ENCODE data around the gene FRG2B.
"Not testable (repeated sequence)": the region's sequence is repeated elsewhere in the genome, so short reads cannot be mapped to it uniquely, and the experiment has no call there.

The FRG2B gene

DNA sequence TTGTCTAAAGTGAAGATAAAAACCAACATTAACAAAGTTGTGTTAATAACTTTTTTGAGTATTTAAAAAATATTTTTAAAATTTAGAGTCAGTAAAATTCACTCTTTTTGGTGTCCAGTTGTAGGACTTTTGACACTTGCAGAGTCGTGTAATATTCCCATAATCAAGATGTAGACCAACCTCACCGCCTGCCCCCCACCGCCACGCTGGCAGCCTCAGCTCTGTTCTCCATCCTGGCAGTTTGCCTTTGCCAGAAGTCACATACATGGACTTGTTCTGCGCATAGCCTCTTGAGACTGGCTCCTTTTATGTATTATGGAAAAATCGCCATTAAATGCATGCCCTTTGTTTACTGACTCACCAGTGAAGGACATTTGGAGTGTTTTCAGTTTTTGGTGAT is 33.9 kb downstream of the FRG2B start:
- DNase-seq, result no peak

GRCh38 chr10:133590970-133591359 is 35.6 kb downstream of the FRG2B start:
- no peak for DNase-seq

DNA sequence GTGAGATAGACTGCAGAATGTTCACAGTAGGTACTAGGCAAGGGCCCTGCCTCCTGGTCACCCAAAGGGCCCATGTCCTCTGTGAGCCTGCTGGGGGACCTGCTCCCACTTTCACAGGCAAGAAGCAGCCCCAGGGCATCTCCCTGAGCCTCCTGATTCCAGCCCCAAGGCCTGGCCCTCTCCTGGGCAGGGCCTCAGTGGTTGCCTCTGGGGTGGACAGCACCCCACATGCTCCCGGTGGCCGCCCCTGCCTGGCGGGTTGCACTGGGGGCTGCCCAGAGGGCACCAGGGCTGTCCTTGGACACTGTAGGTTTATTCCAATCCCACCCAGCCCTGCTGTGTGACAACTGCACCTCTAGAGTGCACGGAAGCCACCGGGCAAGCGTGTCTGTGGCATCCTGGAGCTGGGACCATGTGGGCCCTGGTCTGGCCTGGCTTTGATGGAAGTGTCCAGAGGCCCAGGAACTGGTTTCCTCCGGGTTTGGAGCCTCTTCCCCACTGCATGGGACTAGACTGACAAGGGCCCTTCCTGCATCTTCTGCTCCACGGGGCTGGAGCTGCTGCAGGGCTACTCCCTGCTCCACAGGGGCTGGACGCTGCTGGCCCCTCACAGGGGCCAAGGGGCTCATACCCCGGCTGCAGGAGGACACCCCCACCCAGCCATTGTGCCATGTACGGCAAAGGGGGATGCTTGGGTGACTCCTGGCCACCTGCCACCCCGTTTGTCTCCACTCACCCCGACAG is 36.2 kb downstream of the FRG2B start:
- DNase-seq, result no peak

DNA sequence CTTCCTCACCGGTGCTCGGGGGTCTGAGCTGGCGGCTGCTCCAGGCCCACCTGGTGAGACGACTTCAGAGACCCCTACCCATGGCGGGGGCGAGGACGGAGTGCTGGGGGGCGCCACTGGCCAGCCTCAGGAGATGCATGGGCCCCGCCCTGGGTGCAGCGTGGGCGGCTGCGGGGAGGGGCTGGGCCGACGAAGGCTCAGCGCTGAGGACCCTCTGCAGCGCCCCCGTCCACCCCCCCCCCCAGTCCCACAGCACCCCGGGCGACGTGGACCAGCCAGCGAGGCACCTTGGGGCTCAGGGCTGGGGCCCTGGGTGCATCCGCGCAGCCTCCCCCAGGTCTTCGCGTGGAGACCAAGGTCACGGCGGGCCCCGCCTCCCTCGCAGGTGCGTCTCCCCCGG is 49.6 kb downstream of the FRG2B start:
- DNase-seq, result not testable (repeated sequence)

All from activated CD8-positive, alpha-beta memory T cell treated with anti-CD3 and anti-CD28 coated beads, Interleukin-2, amount 50 U/mL, for 48 hours (primary cell).